SU-DHL-6 (cell line): Measurements from ENCODE around the gene LYZL2.

Experiments
- H2AFZ ChIP-seq: fragments of 200-600 bp; sonication (generic); 2 replicates; pipeline ENCODE4 v1.6.1; 2014; ENCODE audit warnings: low read depth, mild to moderate bottlenecking, moderate library complexity, mixed read lengths, antibody characterized with exemption, low read length; ENCODE audit not compliant: severe bottlenecking
- H3F3A ChIP-seq: fragments of 200-600 bp; shearing (Covaris generic); 2 replicates; pipeline ENCODE4 v1.6.0; 2016; ENCODE audit warnings: antibody characterized with exemption, mild to moderate bottlenecking; ENCODE audit not compliant: insufficient read depth
- H3K27ac ChIP-seq: fragments of 200-600 bp; sonication (generic); 2 replicates; pipeline ENCODE4 v1.5.1; 2016; ENCODE audit warnings: low read depth, mild to moderate bottlenecking, low read length, moderate library complexity, mixed read lengths
- H3K27me3 ChIP-seq: fragments of 200-600 bp; sonication (generic), shearing (Covaris generic); 2 replicates; pipeline ENCODE4 v1.6.0; 2014; ENCODE audit warnings: mild to moderate bottlenecking, low read length
- H3K36me3 ChIP-seq: fragments of 200-600 bp; sonication (generic); 2 replicates; pipeline ENCODE4 v1.6.1; 2014; ENCODE audit warnings: mild to moderate bottlenecking, low read length, mixed read lengths
- H3K4me2 ChIP-seq: fragments of 300-600, 200-600 bp; shearing (Covaris generic), sonication (generic); 2 replicates; pipeline ENCODE4 v1.6.0; 2014; ENCODE audit warnings: low read length, low read depth, mild to moderate bottlenecking; ENCODE audit not compliant: poor library complexity, severe bottlenecking
- H3K4me3 ChIP-seq: fragments of 200-600 bp; sonication (generic); 2 replicates; pipeline ENCODE4 v1.5.1; 2014; ENCODE audit warnings: antibody characterized with exemption, low read length, mild to moderate bottlenecking, mixed read lengths; ENCODE audit not compliant: insufficient read depth, poor library complexity, severe bottlenecking
- H3K79me2 ChIP-seq: fragments of 200-600 bp; sonication (generic); 2 replicates; pipeline ENCODE4 v1.6.1; 2014; ENCODE audit warnings: mild to moderate bottlenecking, low read length, moderate library complexity; ENCODE audit not compliant: insufficient read depth
- H3K9ac ChIP-seq: fragments of 200-600 bp; sonication (generic); 2 replicates; pipeline ENCODE4 v1.7.0; 2014; ENCODE audit warnings: mild to moderate bottlenecking, low read length
- H3K9me2 ChIP-seq: fragments of 200-600 bp; sonication (generic); replicated peaks from 2 replicates; pipeline ENCODE4 v1.6.1; 2014; ENCODE audit warnings: low read length; ENCODE audit not compliant: insufficient read depth
- H3K9me3 ChIP-seq: fragments of 200-600 bp; sonication (generic); 2 replicates; pipeline ENCODE4 v1.6.1; 2014; ENCODE audit warnings: low read length, mixed read lengths; ENCODE audit not compliant: insufficient read depth
- H4K20me1 ChIP-seq: fragments of 200-600 bp; sonication (generic); 2 replicates; pipeline ENCODE4 v1.6.1; 2014; ENCODE audit warnings: low read depth, mild to moderate bottlenecking, antibody characterized with exemption, low read length, moderate library complexity, mixed read lengths
- CTCF ChIP-seq: fragments of 200-600 bp; sonication (generic); IDR thresholded peaks from one replicate; pipeline ENCODE4 v1.5.1; 2017; ENCODE audit warnings: antibody characterized with exemption, mild to moderate bottlenecking, low read length, moderate library complexity; ENCODE audit not compliant: insufficient read depth, poor library complexity, severe bottlenecking
- EZH2phosphoT487 ChIP-seq: fragments of 200-600 bp; sonication (generic), shearing (Covaris generic); conservative IDR thresholded peaks from 2 replicates; pipeline ENCODE4 v1.6.1; 2018; ENCODE audit warnings: mild to moderate bottlenecking, antibody characterized with exemption, low read length, moderate library complexity, mixed read lengths

LYZL2 gene

DNA sequence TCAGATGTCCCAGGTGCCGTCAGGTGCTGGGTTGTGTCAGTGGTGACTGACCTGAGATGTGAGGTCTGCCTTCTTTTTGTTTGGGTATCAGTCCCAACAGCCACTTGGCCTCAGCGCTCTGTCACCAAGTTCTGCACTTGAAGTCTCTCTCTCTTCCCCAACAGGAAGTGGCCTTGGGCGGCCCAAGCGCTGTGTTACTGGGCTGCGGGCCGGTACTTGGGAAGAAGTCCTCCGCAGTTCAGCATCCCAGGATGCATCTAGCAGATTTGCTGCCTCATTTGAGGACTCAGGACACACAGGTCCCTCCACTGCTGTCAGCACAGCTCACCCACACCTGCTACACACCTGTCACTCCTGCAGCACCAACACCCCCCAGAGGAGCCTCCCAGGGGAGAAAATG is 40.1 kb downstream of the LYZL2 start:
- Histone ChIP-seq H2AFZ (no peak overlapping the region), H3F3A (no peaks in the 10 kb centered on the region), H4K20me1 (no peaks in the 10 kb centered on the region), H3K4me2 (no peak overlapping the region), H3K4me3 (no peak overlapping the region), H3K36me3 (no peaks in the 10 kb centered on the region), H3K27ac (no peak overlapping the region), H3K9ac (no peak overlapping the region), H3K9me2 (no peaks in the 10 kb centered on the region), H3K9me3 (no peaks in the 10 kb centered on the region), H3K27me3 (no peaks in the 10 kb centered on the region), H3K79me2 (no peaks in the 10 kb centered on the region)
- TF ChIP-seq CTCF = no peak
- no peak for TF ChIP-seq EZH2phosphoT487

DNA sequence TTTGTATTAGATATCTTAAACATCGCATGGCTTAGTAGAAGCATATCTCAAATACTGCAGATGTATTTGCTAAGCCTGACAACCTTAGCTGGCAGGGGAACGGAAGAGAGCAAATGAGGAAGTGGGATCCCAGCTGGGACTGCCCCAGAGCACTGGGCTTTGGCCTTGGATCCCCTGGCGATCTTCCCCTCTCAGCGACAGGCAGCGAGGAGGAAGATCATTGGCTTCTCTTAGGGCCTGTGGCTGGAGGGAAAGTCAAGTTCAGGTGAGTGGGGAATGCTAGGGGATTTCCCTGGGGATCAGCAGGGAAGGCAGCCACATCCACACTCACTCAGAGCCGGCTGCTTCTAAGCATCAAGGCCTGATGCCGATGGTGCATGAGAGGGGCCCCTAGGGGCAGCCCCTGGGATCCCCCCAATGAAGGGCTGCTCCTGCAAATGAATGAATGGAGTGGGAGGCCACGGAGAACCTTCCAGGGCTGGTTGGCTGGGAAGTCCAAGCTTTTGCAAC is 42.0 kb downstream of the LYZL2 start:
- H3K27ac ChIP-seq = no peak overlapping the region

DNA sequence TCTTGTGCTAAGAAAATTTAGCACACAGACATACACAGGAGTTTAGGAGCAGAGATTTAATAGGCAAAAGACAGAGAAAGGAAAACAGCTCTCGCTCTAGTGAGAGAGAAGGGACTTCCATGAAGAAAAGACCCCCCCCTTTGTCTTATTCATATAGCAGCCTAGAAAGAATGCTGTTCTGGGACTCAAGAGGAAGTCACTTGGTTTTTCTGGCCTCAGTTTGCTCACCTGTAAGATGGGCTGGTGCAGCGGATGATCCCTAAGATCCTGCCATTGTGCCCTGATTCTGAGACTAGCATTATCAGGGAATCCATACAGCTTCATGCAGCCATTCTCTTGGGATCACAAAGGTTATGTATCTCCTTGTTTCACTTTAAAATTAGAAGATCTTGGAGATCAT is 42.7 kb downstream of the LYZL2 start:
- no peak overlapping the region for H3K9ac ChIP-seq

More for the DNA sequence above, 42.0 kb downstream of the LYZL2 start:
- Histone ChIP-seq H4K20me1 (no peaks in the 10 kb centered on the region), H3K4me3 (no peak overlapping the region), H3K4me2 (no peak overlapping the region), H3K79me2 (no peaks in the 10 kb centered on the region), H3K9me3 (no peaks in the 10 kb centered on the region), H3K36me3 (no peaks in the 10 kb centered on the region), H3K9me2 (no peaks in the 10 kb centered on the region), H2AFZ (no peak overlapping the region), H3K9ac (no peak overlapping the region), H3K27me3 (no peaks in the 10 kb centered on the region), H3F3A (no peaks in the 10 kb centered on the region)
- TF ChIP-seq EZH2phosphoT487 (no peak), CTCF (no peak)

More for the DNA sequence above, 42.7 kb downstream of the LYZL2 start:
- TF ChIP-seq EZH2phosphoT487 (no peak), CTCF (no peak)
- Histone ChIP-seq H3K79me2 (no peaks in the 10 kb centered on the region), H3K9me3 (no peaks in the 10 kb centered on the region), H3K27me3 (no peaks in the 10 kb centered on the region), H3K36me3 (no peaks in the 10 kb centered on the region), H3K4me2 (no peak overlapping the region), H3F3A (no peaks in the 10 kb centered on the region), H2AFZ (no peak overlapping the region), H3K27ac (no peak overlapping the region), H3K4me3 (no peak overlapping the region), H4K20me1 (no peaks in the 10 kb centered on the region), H3K9me2 (no peaks in the 10 kb centered on the region)
